HepG2 (cell line): ENCODE data around the gene DIPK1C. TPM values are rescaled to one million over a fixed set of nuclear protein-coding genes. Genes with fewer than 3 reads are reported as not detected.

ENCODE experiments used
- ATAC-seq: fragments of 200-7000 bp; cut with Tn5 transposase; 3 replicates; pipeline ENCODE4 v1.9.1; 2020; ENCODE audit warnings: mild to moderate bottlenecking, moderate library complexity
- BruUV-seq: library from RNA; stranded (reverse); fragments of 400-500 nt; replicated peaks from 2 replicates; lab custom pipeline; 2021; lab: Mats Ljungman, UMichigan
- CTCF ChIA-PET: fragments of 300-600 bp; formaldehyde crosslinking; extraction: SDS; loops from one replicate; lab custom pipeline; 2021; ENCODE audit warnings: low total read pairs, inconsistent platforms, low intra/inter-chr PET ratio; lab: Yijun Ruan, JAX
- POLR2A ChIA-PET: fragments of 350-600 bp; sonication (Branson Sonifier 250); formaldehyde crosslinking; loops from one replicate; lab custom pipeline; 2020; ENCODE audit warnings: antibody characterized with exemption, inconsistent platforms; lab: Yijun Ruan, JAX
- DNase-seq: peaks from one replicate; pipeline ENCODE4 v3.0.0-alpha.2; 2015; ENCODE audit warnings: low spot score
- FAIRE-seq: peaks from 3 replicates; lab custom pipeline; 2011; peaks lifted over from hg19 to GRCh38; lab: Jason Lieb, UNC
- H2AFZ ChIP-seq: one replicate; pipeline ENCODE4 v1.6.1; 2011; ENCODE audit warnings: low read length, inconsistent platforms
- H3K27ac ChIP-seq: fragments of 300-600 bp; 3 replicates; pipeline ENCODE4 v1.8.0; 2011; ENCODE audit warnings: mixed run types, mild to moderate bottlenecking, mixed read lengths, low read length, inconsistent platforms; ENCODE audit not compliant: insufficient read depth; ENCODE audit errors: extremely low read length
- H3K27me3 ChIP-seq, 2 experiments: fragments of 200-600 bp in 1 of 2; 2 replicates in 1 of 2; 3 replicates in 1 of 2; pipeline versions ENCODE4 v1.6.0 to v1.8.0; 2011; ENCODE audit warnings: low read length in 2 of 2, mild to moderate bottlenecking in 2 of 2, moderate library complexity in 2 of 2, inconsistent platforms in 1 of 2; ENCODE audit not compliant: insufficient read depth in 2 of 2, control insufficient read depth in 1 of 2
- H3K36me3 ChIP-seq, 2 experiments: fragments of 200-600 bp in 1 of 2; replicated peaks in 1 of 2; 2 replicates in 1 of 2; 3 replicates in 1 of 2; pipeline versions ENCODE4 v1.5.1 to v1.8.0; 2011; ENCODE audit warnings: low read length in 2 of 2, inconsistent platforms in 1 of 2; ENCODE audit not compliant: insufficient read depth in 2 of 2, control insufficient read depth in 1 of 2
- H3K4me1 ChIP-seq: 2 replicates; pipeline ENCODE4 v1.5.1; 2012; ENCODE audit warnings: low read length, inconsistent platforms; ENCODE audit not compliant: insufficient read depth
- H3K4me2 ChIP-seq: 2 replicates; pipeline ENCODE4 v1.6.0; 2011; ENCODE audit warnings: low read depth, low read length, inconsistent platforms
- H3K4me3 ChIP-seq, 3 experiments: fragments of 200-600 bp in 1 of 3; sonication (generic), shearing (Covaris generic) in 1 of 3; replicated peaks in 1 of 3; 2 replicates each; pipeline ENCODE4 v1.5.1; 2011 to 2016; ENCODE audit warnings: low read length in 3 of 3, inconsistent platforms in 2 of 3, low read depth in 2 of 3, mild to moderate bottlenecking in 2 of 3, control low read depth in 1 of 3, mixed read lengths in 1 of 3; ENCODE audit not compliant: insufficient read depth in 1 of 3
- H3K79me2 ChIP-seq: one replicate; pipeline ENCODE4 v1.6.1; 2011; ENCODE audit warnings: low read length, inconsistent platforms; ENCODE audit not compliant: insufficient read depth
- H3K9ac ChIP-seq: 2 replicates; pipeline ENCODE4 v1.6.0; 2011; ENCODE audit warnings: mild to moderate bottlenecking, low read depth, low read length, inconsistent platforms; ENCODE audit not compliant: insufficient read depth
- H3K9me3 ChIP-seq: 2 replicates; pipeline ENCODE4 v1.5.1; 2012; ENCODE audit warnings: mild to moderate bottlenecking, low read length
- H4K20me1 ChIP-seq: 2 replicates; pipeline ENCODE4 v1.6.0; 2011; ENCODE audit warnings: inconsistent platforms, mild to moderate bottlenecking, low read length, moderate library complexity; ENCODE audit not compliant: insufficient read depth
- HDAC6 ChIP-seq: fragments of 200-600 bp; sonication (generic); IDR thresholded peaks from 2 replicates; pipeline ENCODE4 v1.7.0; 2017; ENCODE audit warnings: mild to moderate bottlenecking, antibody characterized with exemption, low read length, low read depth
- HMG20A ChIP-seq: IDR thresholded peaks from 2 replicates; pipeline ENCODE4 v1.6.1; 2016; ENCODE audit warnings: borderline replicate concordance
- KLF11 ChIP-seq: IDR thresholded peaks from 2 replicates; pipeline ENCODE4 v1.6.1; 2016; ENCODE audit warnings: missing compliant biosample characterization
- MED1 ChIP-seq: sonication (generic); formaldehyde crosslinking; IDR thresholded peaks from 2 replicates; pipeline ENCODE4 v1.4.0; 2020; ENCODE audit warnings: missing genetic modification reagents
- MTERF4 ChIP-seq: sonication (generic); formaldehyde crosslinking; IDR thresholded peaks from 2 replicates; pipeline ENCODE4 v1.8.0; 2023; ENCODE audit warnings: mild to moderate bottlenecking, missing genetic modification reagents
- PAXIP1 ChIP-seq: sonication (generic); formaldehyde crosslinking; conservative IDR thresholded peaks from 2 replicates; pipeline ENCODE4 v1.4.0; 2020; ENCODE audit warnings: mild to moderate bottlenecking, missing genetic modification reagents, moderate library complexity
- PLRG1 ChIP-seq: fragments of 450-650 bp; conservative IDR thresholded peaks from 2 replicates; pipeline ENCODE4 v1.6.1; 2016
- RAD51 ChIP-seq: fragments of 450-650 bp; IDR thresholded peaks from 2 replicates; pipeline ENCODE4 v1.6.1; 2016; ENCODE audit warnings: borderline replicate concordance
- REL ChIP-seq: sonication (generic); formaldehyde crosslinking; conservative IDR thresholded peaks from 2 replicates; pipeline ENCODE4 v1.8.0; 2022; ENCODE audit warnings: mild to moderate bottlenecking, missing genetic modification reagents, moderate library complexity
- ZNF136 ChIP-seq: sonication (generic); formaldehyde crosslinking; IDR thresholded peaks from 2 replicates; pipeline ENCODE4 v1.8.1; 2022; ENCODE audit warnings: low read depth, mild to moderate bottlenecking, moderate library complexity, missing genetic modification reagents
- ZNF318 ChIP-seq: sonication (generic); formaldehyde crosslinking; IDR thresholded peaks from 2 replicates; pipeline ENCODE4 v1.4.0; 2020; ENCODE audit warnings: mild to moderate bottlenecking, missing genetic modification reagents
- ZNF563 ChIP-seq: sonication (generic); formaldehyde crosslinking; IDR thresholded peaks from 2 replicates; pipeline ENCODE4 v1.8.0; 2022; ENCODE audit warnings: mild to moderate bottlenecking, moderate library complexity, missing genetic modification reagents
- ZNF790 ChIP-seq: sonication (generic); formaldehyde crosslinking; IDR thresholded peaks from 2 replicates; pipeline ENCODE4 v1.8.0; 2022; ENCODE audit warnings: missing genetic modification reagents, mild to moderate bottlenecking, borderline replicate concordance
- ZSCAN30 ChIP-seq: sonication (generic); formaldehyde crosslinking; IDR thresholded peaks from 2 replicates; pipeline ENCODE4 v1.5.0; 2020; ENCODE audit warnings: mild to moderate bottlenecking, missing genetic modification reagents
- WGBS: methylation state at CpG from one replicate; pipeline ENCODE4 v1.1.6; 2017; ENCODE audit warnings: low lambda C conversion rate; 5-methylcytosine and 5-hydroxymethylcytosine counted together
- in situ Hi-C: cut with HindIII; loops from 2 replicates; pipeline ENCODE4 v1.10.0; 2017; ENCODE audit warnings: low pct_unique_long_range_greater_than_20kb; ENCODE audit not compliant: extremely low pct_ligation_motif_present
- intact Hi-C: fragments of 100-400 bp; cut with micrococcal nuclease; formaldehyde crosslinking; loops from one replicate; pipeline ENCODE4 v1.10.0; 2022; ENCODE audit not compliant: unreplicated experiment
- polyA plus RNA-seq, 8 experiments: library from polyadenylated mRNA; depleted of rRNA in 3 of 8; stranded (reverse) in 7 of 8; unstranded in 1 of 8; fragments of >200 nt; fragmentation: Illumina TruSeq in 4 of 8; extraction: Trizol in 4 of 8; gene quantifications; 2 replicates each; pipeline versions ENCODE4 v1.2.1 to v1.2.3, GENCODE V29; 2011 to 2016; ENCODE audit warnings: low read depth in 4 of 8, missing spikeins in 1 of 8, mixed read lengths in 1 of 8; ENCODE audit not compliant: insufficient read depth in 1 of 8
- total RNA-seq, 5 experiments: library from RNA; depleted of rRNA; stranded (reverse); fragments of >200 nt; fragmentation: Illumina TruSeq; extraction: Trizol; gene quantifications; 2 replicates each; pipeline ENCODE4 v1.2.3, GENCODE V29; 2016; ENCODE audit warnings: low read depth in 1 of 5

The DIPK1C gene
- total and polyA plus RNA-seq, 2 of the 13 experiments (the other 11 are each of a cell fraction or from before 2014, with no cell fraction given), result 1.8 TPM; not detected in 1

- FAIRE-seq (no peak), ATAC-seq (no peak), DNase-seq (no peak)
- H3K4me2 ChIP-seq, result no peak overlapping the region
- no peaks in the 10 kb centered on the region for H3K79me2 ChIP-seq
- no peak overlapping the region for H2AFZ ChIP-seq
- no peaks in the 10 kb centered on the region for H3K4me1 ChIP-seq
- in situ Hi-C loops, result no loop called here
- no peaks in the 10 kb centered on the region for H3K9me3 ChIP-seq
- intact Hi-C loops, result no loop called here
- H3K9ac ChIP-seq, result no peak overlapping the region
- no peaks in the 10 kb centered on the region for H4K20me1 ChIP-seq
- TF ChIP-seq KLF11 (CRISPR knock-in tag), result no peak
- TF ChIP-seq ZNF790, result no peak
- no peak for TF ChIP-seq PLRG1
- TF ChIP-seq RAD51, result no peak
- no peak for TF ChIP-seq ZSCAN30 (CRISPR knock-in tag)
- no peak for TF ChIP-seq REL (CRISPR knock-in tag)
- no peak for TF ChIP-seq MED1 (CRISPR knock-in tag)
- no peak for TF ChIP-seq ZNF136
- TF ChIP-seq HMG20A (CRISPR knock-in tag), result no peak
- no peak for TF ChIP-seq ZNF563 (CRISPR knock-in tag)
- no peak for TF ChIP-seq HDAC6
- no peak for TF ChIP-seq ZNF318 (CRISPR knock-in tag)
- TF ChIP-seq MTERF4 (CRISPR knock-in tag), result no peak
- no peak for TF ChIP-seq PAXIP1 (CRISPR knock-in tag)
- ChIA-PET CTCF (no interaction called here), POLR2A (no interaction called here)
- H3K36me3 ChIP-seq, result no peaks in the 10 kb centered on the region
- H3K4me3 ChIP-seq, result no peak overlapping the region
- BruUV-seq, result no TSS peak
- H3K27me3 ChIP-seq, result peaks cover 7 to 52% of the 10 kb centered on the region in 2 experiments; a peak in 3 of 5 replicates
- H3K27ac ChIP-seq, result no peak overlapping the region
- 34% methylated on average over 7 of the region's 7 CpGs for WGBS
These were observed 43.3 kb downstream of the DIPK1C start for GRCh38 chr18:74413836-74414235.
